Vagina (tissue), 2 donors: ENCODE results near the gene UBE2I. TPM values are rescaled to one million over a fixed set of nuclear protein-coding genes. Genes with fewer than 3 reads are reported as not detected.

Experiments used
- DNase-seq, 2 donors: peaks; one replicate each; pipeline ENCODE4 v3.0.0-alpha.2; 2017; ENCODE audit errors: extremely low spot score in 2 of 2
- H3K27ac ChIP-seq: fragments of 200-600 bp; sonication (generic); one replicate; pipeline ENCODE4 v1.5.1; 2019
- H3K27me3 ChIP-seq: fragments of 200-600 bp; sonication (generic); one replicate; pipeline ENCODE4 v1.5.1; 2019
- H3K36me3 ChIP-seq, 2 donors: fragments of 200-600 bp; sonication (generic); one replicate each; pipeline ENCODE4 v1.5.1; 2017 to 2019
- H3K4me1 ChIP-seq: fragments of 200-600 bp; sonication (generic); one replicate; pipeline ENCODE4 v1.5.1; 2019
- H3K4me3 ChIP-seq, 2 donors: fragments of 200-600 bp; sonication (generic); 1 replicate in 1 of 2; 2 replicates in 1 of 2; pipeline ENCODE4 v1.5.1; 2016 to 2019
- H3K9me3 ChIP-seq: fragments of 200-600 bp; sonication (generic); one replicate; pipeline ENCODE4 v1.5.1; 2019
- CTCF ChIP-seq, 3 experiments: fragments of 450-650 bp in 2 of 3; fragments of 200-600 bp in 1 of 3; sonication (generic) in 1 of 3; IDR thresholded peaks; one replicate each; pipeline ENCODE4 v1.5.1; 2017 to 2019; ENCODE audit warnings: antibody characterized with exemption in 3 of 3, mild to moderate bottlenecking in 2 of 3, moderate library complexity in 2 of 3
- POLR2A ChIP-seq, 2 donors: fragments of 450-650 bp; IDR thresholded peaks; one replicate each; pipeline ENCODE4 v1.6.1; 2017; ENCODE audit warnings: antibody characterized with exemption in 2 of 2, mild to moderate bottlenecking in 2 of 2, moderate library complexity in 2 of 2
- POLR2AphosphoS5 ChIP-seq, 2 donors: sonication (generic); formaldehyde crosslinking; IDR thresholded peaks; one replicate each; pipeline ENCODE4 v1.9.0; 2017; ENCODE audit warnings: antibody characterized with exemption in 2 of 2, mild to moderate bottlenecking in 2 of 2, low read depth in 1 of 2; ENCODE audit not compliant: insufficient read depth in 1 of 2
- intact Hi-C: fragments of 100-400 bp; cut with DNase I; formaldehyde crosslinking; loops from one replicate; pipeline ENCODE4 v1.15.1; 2023
- total RNA-seq: library from RNA; depleted of rRNA; stranded (reverse); fragments of >200 nt; gene quantifications from one replicate; pipeline ENCODE4 v1.2.3, GENCODE V29; 2016

UBE2I gene
- total RNA-seq, 1 donor from 2014 or later = 51.3 TPM

- no peak for DNase-seq
- peaks cover 11% of the 10 kb centered on the region for H3K27me3 ChIP-seq
- peaks cover 0 to 4% of the 10 kb centered on the region in 2 donors for H3K36me3 ChIP-seq
- H3K4me3 ChIP-seq = no peak overlapping the region
- peaks cover 29% of the 10 kb centered on the region for H3K4me1 ChIP-seq
- no peak for TF ChIP-seq CTCF (IDR thresholded peaks at IDR 0.05)
- TF ChIP-seq POLR2A (IDR thresholded peaks at IDR 0.05) = no peak
- TF ChIP-seq POLR2AphosphoS5 (IDR thresholded peaks at IDR 0.05; ENCODE audit: insufficient read depth in 1 of 2, low read depth in 1 of 2) = no peak
- intact Hi-C loops = loop anchor here (5.0 kb wide), 1 partner anchor 247 kb away; no protein-coding TSS in a partner anchor
- no peak overlapping the region for H3K27ac ChIP-seq
- H3K9me3 ChIP-seq = no peaks in the 10 kb centered on the region
These were observed 21.0 kb downstream of the UBE2I start for GRCh38 chr16:1330260-1330914.

GRCh38 chr16:1330931-1331711 is 21.7 kb downstream of the UBE2I start:
- Histone ChIP-seq H3K9me3 (no peaks in the 10 kb centered on the region), H3K27ac (no peak overlapping the region), H3K4me1 (peaks cover 29% of the 10 kb centered on the region), H3K36me3 (no peaks in the 10 kb centered on the region), H3K4me3 (peak overlapping the region; percentile 18 to 35), H3K27me3 (peaks cover 11% of the 10 kb centered on the region)
- no peak for TF ChIP-seq CTCF (IDR thresholded peaks at IDR 0.05)
- no peak for TF ChIP-seq POLR2A (IDR thresholded peaks at IDR 0.05)
- TF ChIP-seq POLR2AphosphoS5 (IDR thresholded peaks at IDR 0.05; ENCODE audit: insufficient read depth in 1 of 2, low read depth in 1 of 2) = no peak
- intact Hi-C loops = loop anchor here (5.0 kb wide), 1 partner anchor 246 kb away; no protein-coding TSS in a partner anchor
- DNase-seq = no peak

- DNase-seq = no peak
- H3K4me3 ChIP-seq = peak overlapping the region; percentile 18 to 35
- no peak for TF ChIP-seq POLR2AphosphoS5 (IDR thresholded peaks at IDR 0.05; ENCODE audit: insufficient read depth in 1 of 2, low read depth in 1 of 2)
- TF ChIP-seq POLR2A (IDR thresholded peaks at IDR 0.05) = no peak
- TF ChIP-seq CTCF (IDR thresholded peaks at IDR 0.05) = no peak
- intact Hi-C loops = loop anchor here (5.0 kb wide), 1 partner anchor 245 kb away; no protein-coding TSS in a partner anchor
- H3K4me1 ChIP-seq = peaks cover 29% of the 10 kb centered on the region
- no peaks in the 10 kb centered on the region for H3K9me3 ChIP-seq
- no peak overlapping the region for H3K27ac ChIP-seq
- peaks cover 11% of the 10 kb centered on the region for H3K27me3 ChIP-seq
- no peaks in the 10 kb centered on the region for H3K36me3 ChIP-seq
These were observed 22.5 kb downstream of the UBE2I start for GRCh38 chr16:1331712-1332617.

- no peak overlapping the region for H3K27ac ChIP-seq
- DNase-seq = no peak
- H3K4me3 ChIP-seq = peak overlapping the region; percentile 35 to 41
- peaks cover 29% of the 10 kb centered on the region for H3K4me1 ChIP-seq
- no peaks in the 10 kb centered on the region for H3K9me3 ChIP-seq
- intact Hi-C loops = loop anchor here (5.0 kb wide), 1 partner anchor 245 kb away; no protein-coding TSS in a partner anchor
- peaks cover 11% of the 10 kb centered on the region for H3K27me3 ChIP-seq
- no peaks in the 10 kb centered on the region for H3K36me3 ChIP-seq
- TF ChIP-seq POLR2A (IDR thresholded peaks at IDR 0.05) = no peak
- TF ChIP-seq CTCF (IDR thresholded peaks at IDR 0.05) = no peak
- TF ChIP-seq POLR2AphosphoS5 (IDR thresholded peaks at IDR 0.05; ENCODE audit: insufficient read depth in 1 of 2, low read depth in 1 of 2) = no peak
These were observed 23.2 kb downstream of the UBE2I start for GRCh38 chr16:1332618-1333148.
